Measurements from ENCODE around the gene SLC41A3. TPM values are rescaled to one million over a fixed set of nuclear protein-coding genes. Genes with fewer than 3 reads are reported as not detected.

SLC41A3 gene
- total RNA-seq, 4 donors from 2014 or later = 31.0 to 62.7 (median 37.5) TPM

DNA sequence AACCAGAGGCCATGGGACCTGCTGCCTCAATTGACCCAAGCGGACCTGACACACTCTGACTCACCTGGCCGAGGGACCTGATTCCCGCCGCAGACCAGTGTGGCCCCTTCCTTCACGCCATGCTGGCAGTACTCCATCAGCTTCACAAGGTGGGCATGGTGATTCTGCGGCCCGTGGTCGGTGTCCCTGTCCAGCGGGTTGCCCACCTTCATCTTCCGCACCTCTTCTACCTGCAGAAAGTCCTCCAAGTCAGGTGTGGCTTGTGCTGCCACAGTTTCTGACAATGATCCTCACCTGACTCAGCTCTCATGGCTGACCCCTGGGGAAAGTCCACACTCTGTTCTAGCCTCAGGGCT lies 25.9 kb upstream of the SLC41A3 start:
- WGBS, 2 donors (ENCODE audit: low coverage in 1 of 2) = 98% methylated on average over 9 of the region's 10 CpGs; no CpG with 5 or more reads in 1 of the 2 donors
- Histone ChIP-seq H3K27ac (no peak overlapping the region), H3K27me3 (no peaks in the 10 kb centered on the region), H3K4me3 (no peak overlapping the region), H3K36me3 (peaks cover 0 to 58% of the 10 kb centered on the region in 2 donors), H3K4me1 (no peaks in the 10 kb centered on the region), H3K9me3 (no peaks in the 10 kb centered on the region)
- no peak for ATAC-seq
- TF ChIP-seq EP300 (IDR thresholded peaks at IDR 0.05) = no peak

DNA sequence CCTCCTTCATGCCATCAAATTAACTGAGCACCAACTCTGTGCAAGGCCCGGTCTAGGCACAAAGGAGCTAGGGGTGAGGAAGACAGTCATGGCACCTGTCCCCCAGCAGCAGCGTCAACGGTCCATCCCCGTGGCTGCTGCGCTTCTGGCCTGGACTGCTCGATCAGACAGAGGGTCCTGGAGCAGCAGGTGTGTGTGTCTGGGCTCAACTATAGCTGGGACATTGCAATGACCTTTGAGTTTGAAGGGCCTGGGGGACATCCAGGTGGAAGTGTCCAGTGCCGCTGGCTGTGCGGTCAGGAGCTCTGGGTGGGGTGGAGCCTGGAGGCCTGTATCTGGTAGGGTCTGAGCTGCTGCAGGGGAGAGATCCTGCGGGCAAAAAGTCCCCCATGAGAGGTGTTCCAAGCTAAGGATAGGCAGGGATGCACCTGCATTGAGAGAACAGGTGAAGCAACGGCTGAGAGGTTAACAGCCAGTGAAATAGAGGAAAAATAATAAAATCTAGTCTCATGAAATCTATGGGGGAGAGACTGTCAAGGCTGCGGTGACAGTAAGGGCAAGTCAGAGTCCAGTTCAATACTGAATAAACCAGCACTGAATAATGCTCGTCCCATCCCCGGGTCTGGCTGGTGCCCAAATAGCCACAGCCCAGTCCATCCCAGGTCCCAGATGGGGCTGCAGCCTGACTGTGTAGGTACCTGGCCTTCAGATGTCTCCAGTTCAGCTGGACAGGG lies 25.4 kb upstream of the SLC41A3 start:
- no peak for ATAC-seq
- Histone ChIP-seq H3K4me3 (no peak overlapping the region), H3K36me3 (peaks cover 0 to 59% of the 10 kb centered on the region in 2 donors), H3K27me3 (no peaks in the 10 kb centered on the region), H3K4me1 (no peaks in the 10 kb centered on the region), H3K27ac (no peak overlapping the region), H3K9me3 (no peaks in the 10 kb centered on the region)
- TF ChIP-seq POLR2AphosphoS5 (IDR thresholded peaks at IDR 0.05) = no peak
- WGBS, 2 donors (ENCODE audit: low coverage in 1 of 2) = 90 to 94% methylated on average over 3 to 5 of the region's 13 CpGs

DNA sequence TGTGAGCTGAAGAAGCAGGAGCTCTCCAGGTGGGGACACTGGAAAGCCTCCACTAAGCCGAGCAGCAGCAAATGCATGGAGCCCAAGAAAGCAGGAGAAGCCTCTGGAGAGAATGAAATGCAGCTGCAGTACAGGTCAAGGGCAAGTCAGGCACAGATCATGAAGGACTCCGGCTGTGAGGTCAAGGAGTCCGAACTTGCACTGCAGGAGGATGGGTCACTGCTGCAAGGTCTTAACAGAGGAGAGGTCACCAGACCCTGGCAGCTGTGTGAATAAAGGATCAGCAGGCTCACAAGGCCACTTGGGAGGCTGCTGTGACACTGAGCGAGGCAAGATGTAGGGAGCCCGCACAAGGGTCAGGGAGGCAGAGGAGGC lies 24.7 kb upstream of the SLC41A3 start:
- no peak for TF ChIP-seq POLR2A (IDR thresholded peaks at IDR 0.05)
- no peak for TF ChIP-seq POLR2AphosphoS5 (IDR thresholded peaks at IDR 0.05)
- TF ChIP-seq, protein P1, sequence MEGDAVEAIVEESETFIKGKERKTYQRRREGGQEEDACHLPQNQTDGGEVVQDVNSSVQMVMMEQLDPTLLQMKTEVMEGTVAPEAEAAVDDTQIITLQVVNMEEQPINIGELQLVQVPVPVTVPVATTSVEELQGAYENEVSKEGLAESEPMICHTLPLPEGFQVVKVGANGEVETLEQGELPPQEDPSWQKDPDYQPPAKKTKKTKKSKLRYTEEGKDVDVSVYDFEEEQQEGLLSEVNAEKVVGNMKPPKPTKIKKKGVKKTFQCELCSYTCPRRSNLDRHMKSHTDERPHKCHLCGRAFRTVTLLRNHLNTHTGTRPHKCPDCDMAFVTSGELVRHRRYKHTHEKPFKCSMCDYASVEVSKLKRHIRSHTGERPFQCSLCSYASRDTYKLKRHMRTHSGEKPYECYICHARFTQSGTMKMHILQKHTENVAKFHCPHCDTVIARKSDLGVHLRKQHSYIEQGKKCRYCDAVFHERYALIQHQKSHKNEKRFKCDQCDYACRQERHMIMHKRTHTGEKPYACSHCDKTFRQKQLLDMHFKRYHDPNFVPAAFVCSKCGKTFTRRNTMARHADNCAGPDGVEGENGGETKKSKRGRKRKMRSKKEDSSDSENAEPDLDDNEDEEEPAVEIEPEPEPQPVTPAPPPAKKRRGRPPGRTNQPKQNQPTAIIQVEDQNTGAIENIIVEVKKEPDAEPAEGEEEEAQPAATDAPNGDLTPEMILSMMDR (IDR thresholded peaks at IDR 0.05) = no peak
- TF ChIP-seq EP300 (IDR thresholded peaks at IDR 0.05) = no peak
- Histone ChIP-seq H3K4me3 (no peak overlapping the region), H3K27me3 (no peaks in the 10 kb centered on the region), H3K9me3 (no peaks in the 10 kb centered on the region), H3K27ac (no peak overlapping the region), H3K4me1 (peaks cover 0 to under 1% (median 0%) of the 10 kb centered on the region in 3 donors), H3K36me3 (peaks cover 0 to 66% of the 10 kb centered on the region in 2 donors)
- 75% methylated on average over 4 of the region's 5 CpGs; no CpG with 5 or more reads in 1 of the 2 donors for WGBS, 2 donors (ENCODE audit: low coverage in 1 of 2)
- ATAC-seq = no peak

DNA sequence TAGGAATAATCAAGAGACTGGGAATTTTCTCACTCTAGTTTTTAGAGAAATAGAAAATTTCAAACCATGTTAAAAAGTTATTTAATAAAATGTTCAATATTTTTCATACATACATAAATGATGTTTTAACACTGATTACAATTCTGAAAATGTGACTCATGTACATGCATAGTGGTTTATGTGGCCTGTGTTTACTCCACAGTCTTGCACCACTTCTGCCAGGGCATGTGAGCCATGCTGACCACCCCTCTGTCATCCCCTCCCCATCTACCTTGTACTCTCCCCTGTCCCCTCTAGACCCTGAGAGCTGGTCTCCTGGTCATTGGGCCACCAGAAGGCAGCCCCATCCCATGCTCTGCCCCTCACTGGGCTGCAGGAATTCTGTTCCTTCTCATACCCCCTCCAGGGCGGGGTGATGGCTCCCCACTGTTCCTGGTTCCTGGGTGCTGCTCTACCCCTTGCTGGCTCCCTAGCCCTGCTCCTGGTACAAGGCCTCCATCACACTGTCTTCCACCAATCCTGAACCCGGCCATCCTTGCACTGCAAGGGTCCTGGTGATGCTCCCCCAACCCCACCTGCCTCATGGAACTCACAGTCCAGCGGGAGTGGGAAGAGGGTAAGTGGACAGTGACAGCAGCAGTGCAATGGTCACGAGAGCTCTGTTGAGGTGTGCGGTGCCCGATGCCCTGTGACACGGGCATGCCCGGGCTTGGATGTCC lies 24.2 kb upstream of the SLC41A3 start:
- H3K9me3 ChIP-seq = no peaks in the 10 kb centered on the region
- H3K27me3 ChIP-seq = no peaks in the 10 kb centered on the region
- ATAC-seq = no peak
- H3K27ac ChIP-seq = no peak overlapping the region
- H3K36me3 ChIP-seq = peaks cover 0 to 70% of the 10 kb centered on the region in 2 donors
- H3K4me3 ChIP-seq = no peak overlapping the region
- H3K4me1 ChIP-seq = peaks cover 0 to 6% (median 2%) of the 10 kb centered on the region in 3 donors
- WGBS, 2 donors (ENCODE audit: low coverage in 1 of 2) = 87% methylated on average over 3 of the region's 8 CpGs; no CpG with 5 or more reads in 1 of the 2 donors
- TF ChIP-seq POLR2A (IDR thresholded peaks at IDR 0.05) = no peak
- TF ChIP-seq, protein P1 (IDR thresholded peaks at IDR 0.05) = no peak
- TF ChIP-seq EP300 (IDR thresholded peaks at IDR 0.05) = no peak
- no peak for TF ChIP-seq POLR2AphosphoS5 (IDR thresholded peaks at IDR 0.05)

DNA sequence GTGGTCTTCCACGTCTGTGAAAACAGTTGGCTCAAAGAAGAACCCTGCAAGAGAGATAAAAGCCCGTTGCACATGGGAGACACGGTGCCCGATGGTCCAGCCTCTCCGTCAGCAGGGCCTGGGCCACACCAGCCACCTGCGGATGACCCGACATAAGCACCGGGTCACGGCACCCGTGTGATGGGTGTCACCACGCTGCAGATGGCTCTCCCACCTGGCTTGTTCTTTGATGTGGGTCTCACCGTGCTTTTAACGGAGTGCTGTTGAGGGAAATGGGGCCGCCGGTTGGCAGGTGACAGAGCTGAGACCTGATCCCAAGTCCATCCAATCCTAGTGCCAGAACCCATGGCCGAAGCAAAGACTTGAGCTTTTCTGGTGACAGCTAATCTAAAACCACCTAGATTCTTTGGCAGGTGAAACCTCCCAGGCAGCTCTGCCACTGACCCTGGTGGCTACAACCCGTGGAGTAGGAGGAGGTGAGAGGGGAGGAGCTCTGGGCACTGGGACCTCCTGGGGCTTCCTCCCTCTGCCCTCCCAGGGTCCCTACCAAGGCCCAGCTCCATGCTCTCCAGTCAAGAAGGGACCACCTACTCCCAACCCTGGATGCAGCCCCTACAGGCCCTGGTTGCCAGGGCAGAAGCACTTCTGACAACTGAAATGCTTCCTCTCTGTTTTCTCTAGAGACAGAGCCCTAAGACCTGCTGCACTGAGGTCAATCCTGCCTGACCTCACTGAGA lies 23.4 kb upstream of the SLC41A3 start:
- Histone ChIP-seq H3K4me3 (no peak overlapping the region), H3K4me1 (peaks cover 0 to 13% (median 8%) of the 10 kb centered on the region in 3 donors), H3K9me3 (no peaks in the 10 kb centered on the region), H3K36me3 (peaks cover 0 to 70% of the 10 kb centered on the region in 2 donors), H3K27ac (no peak overlapping the region), H3K27me3 (no peaks in the 10 kb centered on the region)
- TF ChIP-seq POLR2A (IDR thresholded peaks at IDR 0.05) (no peak), POLR2AphosphoS5 (IDR thresholded peaks at IDR 0.05) (no peak)
- ATAC-seq = no peak
- 60% methylated on average over 2 of the region's 17 CpGs; no CpG with 5 or more reads in 1 of the 2 donors for WGBS, 2 donors (ENCODE audit: low coverage in 1 of 2)

All from gastroesophageal sphincter (tissue), 4 donors.